ENCODE data around the gene DNAAF5.

GRCh38 chr7:727806-728460 lies 1.4 kb downstream of the DNAAF5 start:
- TF ChIP-seq CTCF (IDR thresholded peaks at IDR 0.05) (no peak), POLR2A (IDR thresholded peaks at IDR 0.05) (no peak)

All from suprapubic skin (tissue), 3 donors.